ENCODE data around the gene PTK7.
"Not testable (repeated sequence)": the region's sequence is repeated elsewhere in the genome, so short reads cannot be mapped to it uniquely, and the experiment has no call there.

The PTK7 gene

GRCh38 chr6:43105538-43106222, 29.6 kb downstream of the PTK7 start:
- TF ChIP-seq CTCF (IDR thresholded peaks at IDR 0.05; ENCODE audit: unreplicated experiment in 3 of 3), result no peak
- Mint-ChIP-seq H3K27ac (no peak overlapping the region), H3K27me3 (ENCODE audit: low read depth) (no peaks in the 10 kb centered on the region), H3K4me3 (no peak overlapping the region), H3K9me3 (no peaks in the 10 kb centered on the region), H3K4me1 (peaks cover 11% of the 10 kb centered on the region), H3K36me3 (ENCODE audit: low read depth) (peaks cover 20% of the 10 kb centered on the region)

- H3K9me3 Mint-ChIP-seq, result no peaks in the 10 kb centered on the region
- peak overlapping the region in 2 of 3 experiments; percentile 26 to 63 for H3K27ac Mint-ChIP-seq
- H3K4me3 Mint-ChIP-seq, result no peak overlapping the region
- no peak for TF ChIP-seq CTCF (IDR thresholded peaks at IDR 0.05; ENCODE audit: unreplicated experiment in 3 of 3)
- H3K27me3 Mint-ChIP-seq (ENCODE audit: low read depth), result no peaks in the 10 kb centered on the region
- peaks cover 22% of the 10 kb centered on the region for H3K4me1 Mint-ChIP-seq
- H3K36me3 Mint-ChIP-seq (ENCODE audit: low read depth), result peaks cover 20% of the 10 kb centered on the region
Measured at GRCh38 chr6:43107344-43108062, 31.4 kb downstream of the PTK7 start.

- H3K9me3 Mint-ChIP-seq, result no peaks in the 10 kb centered on the region
Measured at GRCh38 chr6:43113431-43114260, 37.5 kb downstream of the PTK7 start.

GRCh38 chr6:43115365-43115764, 39.3 kb downstream of the PTK7 start:
- H3K36me3 Mint-ChIP-seq (ENCODE audit: low read depth), result no peaks in the 10 kb centered on the region
- TF ChIP-seq CTCF (IDR thresholded peaks at IDR 0.05; ENCODE audit: unreplicated experiment in 3 of 3), result no peak
- H3K27me3 Mint-ChIP-seq (ENCODE audit: low read depth), result no peaks in the 10 kb centered on the region
- H3K27ac Mint-ChIP-seq, result peak overlapping the region; percentile 66 to 89 (median 70)
- H3K4me3 Mint-ChIP-seq, result no peak overlapping the region
- peaks cover 72% of the 10 kb centered on the region for H3K4me1 Mint-ChIP-seq
- no peaks in the 10 kb centered on the region for H3K9me3 Mint-ChIP-seq

More at GRCh38 chr6:43113431-43114260, 37.5 kb downstream of the PTK7 start:
- H3K4me1 Mint-ChIP-seq, result peaks cover 55% of the 10 kb centered on the region
- TF ChIP-seq CTCF (IDR thresholded peaks at IDR 0.05; ENCODE audit: unreplicated experiment in 3 of 3), result no peak
- peak overlapping the region; percentile 13 to 24 (median 16) for H3K4me3 Mint-ChIP-seq
- H3K36me3 Mint-ChIP-seq (ENCODE audit: low read depth), result no peaks in the 10 kb centered on the region
- peak overlapping the region; percentile 94 to 99 (median 95) for H3K27ac Mint-ChIP-seq
- H3K27me3 Mint-ChIP-seq (ENCODE audit: low read depth), result no peaks in the 10 kb centered on the region

DNA sequence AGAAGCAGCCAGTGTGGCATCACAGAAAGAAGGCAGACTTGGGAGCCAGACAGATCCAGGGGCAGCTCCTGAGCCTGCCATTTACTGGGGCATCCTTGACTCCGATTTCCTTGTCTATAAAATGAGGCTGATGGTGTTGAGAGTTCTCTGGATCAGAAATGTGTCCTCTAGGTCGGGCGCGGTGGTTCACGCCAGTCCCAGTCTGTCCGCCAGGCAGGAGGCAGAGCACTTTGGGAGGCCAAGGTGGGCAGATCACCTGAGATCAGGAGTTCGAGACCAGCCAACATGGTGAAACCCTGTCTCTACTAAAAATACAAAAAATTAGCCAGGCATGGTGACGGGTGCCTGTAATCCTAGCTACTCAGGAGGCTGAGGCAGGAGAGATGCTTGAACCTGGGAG, 41.4 kb downstream of the PTK7 start:
- H3K36me3 Mint-ChIP-seq (ENCODE audit: low read depth); H3K4me3 Mint-ChIP-seq; H3K27me3 Mint-ChIP-seq (ENCODE audit: low read depth); H3K9me3 Mint-ChIP-seq: not testable (repeated sequence)
- H3K4me1 Mint-ChIP-seq, result peaks cover 78% of the 10 kb centered on the region
- H3K27ac Mint-ChIP-seq, result peak overlapping the region in 2 of 3 experiments; percentile 54 to 62

- peak overlapping the region in 1 of 3 experiments; percentile 18 for H3K4me3 Mint-ChIP-seq
- no peaks in the 10 kb centered on the region for H3K27me3 Mint-ChIP-seq (ENCODE audit: low read depth)
- no peaks in the 10 kb centered on the region for H3K36me3 Mint-ChIP-seq (ENCODE audit: low read depth)
- H3K27ac Mint-ChIP-seq, result peak overlapping the region; percentile 38 to 94 (median 85)
- H3K4me1 Mint-ChIP-seq, result peaks cover 79% of the 10 kb centered on the region
- TF ChIP-seq CTCF (IDR thresholded peaks at IDR 0.05; ENCODE audit: unreplicated experiment in 3 of 3), result no peak
- H3K9me3 Mint-ChIP-seq, result no peaks in the 10 kb centered on the region
Measured at GRCh38 chr6:43119482-43119881, 43.4 kb downstream of the PTK7 start.
